Measurements from ENCODE around the gene BST1. TPM values are rescaled to one million over a fixed set of nuclear protein-coding genes. Genes with fewer than 3 reads are reported as not detected.

The BST1 gene, protein sequence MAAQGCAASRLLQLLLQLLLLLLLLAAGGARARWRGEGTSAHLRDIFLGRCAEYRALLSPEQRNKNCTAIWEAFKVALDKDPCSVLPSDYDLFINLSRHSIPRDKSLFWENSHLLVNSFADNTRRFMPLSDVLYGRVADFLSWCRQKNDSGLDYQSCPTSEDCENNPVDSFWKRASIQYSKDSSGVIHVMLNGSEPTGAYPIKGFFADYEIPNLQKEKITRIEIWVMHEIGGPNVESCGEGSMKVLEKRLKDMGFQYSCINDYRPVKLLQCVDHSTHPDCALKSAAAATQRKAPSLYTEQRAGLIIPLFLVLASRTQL
- total RNA-seq (10 to 100 TPM in 1 of 4 donors, 1 to 10 TPM in 3; 6.3 to 10.9 (median 8.2) TPM), polyA plus RNA-seq (9.8 TPM)
- long read RNA-seq, donor 1, transcript BST1-201 (9 exons, 1,480 nt), result major isoform, 6 of 13 reads
- long read RNA-seq, donor 1, partial matches to known transcripts, result 0 of 13 reads
- long read RNA-seq, donor 1, other reads (novel, unspliced or antisense), result 7 of 13 reads
- long read RNA-seq, donor 2, partial matches to known transcripts, result 0 of 5 reads
- long read RNA-seq, donor 2, other reads (novel, unspliced or antisense), result 4 of 5 reads
- long read RNA-seq, donor 3, transcript BST1-201 (9 exons, 1,480 nt), result major isoform, 15 of 33 reads
- long read RNA-seq, donor 3, partial matches to known transcripts, result 0 of 33 reads
- long read RNA-seq, donor 3, other reads (novel, unspliced or antisense), result 18 of 33 reads
- long read RNA-seq, donor 4, partial matches to known transcripts, result 0 of 4 reads
- long read RNA-seq, donor 4, other reads (novel, unspliced or antisense), result 0 of 4 reads

DNA sequence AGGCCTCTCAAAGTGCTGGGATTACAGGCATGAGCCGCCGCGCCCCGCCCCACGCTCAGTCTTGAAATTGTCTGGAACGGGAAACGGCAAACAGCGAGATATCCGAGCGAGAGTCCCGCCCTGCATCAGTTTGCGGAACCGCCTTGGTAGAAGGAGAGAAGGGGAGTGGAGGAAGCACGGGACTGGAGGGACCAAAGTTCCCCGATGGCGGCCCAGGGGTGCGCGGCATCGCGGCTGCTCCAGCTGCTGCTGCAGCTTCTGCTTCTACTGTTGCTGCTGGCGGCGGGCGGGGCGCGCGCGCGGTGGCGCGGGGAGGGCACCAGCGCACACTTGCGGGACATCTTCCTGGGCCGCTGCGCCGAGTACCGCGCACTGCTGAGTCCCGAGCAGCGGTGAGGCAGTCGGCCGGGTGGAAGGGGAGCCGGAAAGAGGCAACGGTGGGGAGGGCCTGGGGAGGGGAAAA lies at the start of gene BST1:
BST1 (plus strand) TSS at position 125 of the 463 bp plus-strand sequence; CDS start at position 205, 80 bp downstream.
- H3K9me3 ChIP-seq (ENCODE audit: control insufficient read depth, low read length), result no peaks in the 10 kb centered on the region
- ATAC-seq, result peak; percentile 83 to 85
- under 1% methylated on average over 43 of the region's 43 CpGs for WGBS

DNA sequence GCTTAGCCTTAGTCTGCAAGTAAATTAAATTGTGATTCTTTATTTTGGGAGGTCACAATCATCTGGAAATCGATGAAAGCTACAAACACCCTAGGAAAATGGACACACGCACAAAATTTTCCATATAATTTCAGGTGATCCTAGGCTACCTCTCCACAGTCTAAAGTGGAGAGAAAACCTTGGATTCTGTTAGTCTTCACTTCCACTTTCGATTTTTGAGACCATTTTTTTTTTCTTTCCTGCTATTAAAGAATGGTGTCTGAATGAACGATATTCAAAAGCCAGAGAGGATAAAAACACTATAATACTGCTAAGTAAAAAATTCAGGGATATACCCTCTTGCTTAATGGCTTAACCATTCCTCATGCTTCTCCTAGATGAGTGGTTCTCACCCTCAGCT lies 49.4 kb upstream of the BST1 start:
- intact Hi-C loops (cut with DNase I), result loop anchor here in 1 of 4 donors (10.0 kb wide), 1 partner anchor 169 kb away; no protein-coding TSS in a partner anchor
- no peaks in the 10 kb centered on the region for H3K27me3 ChIP-seq (ENCODE audit: control insufficient read depth, insufficient read depth)
- 16% methylated on average over 4 of the region's 4 CpGs for WGBS
- DNase-seq (no peak), ATAC-seq (no peak)
- H3K9me3 ChIP-seq (ENCODE audit: control insufficient read depth, low read length), result no peaks in the 10 kb centered on the region
- H3K4me1 ChIP-seq (ENCODE audit: control insufficient read depth, insufficient read depth, low read length), result no peaks in the 10 kb centered on the region
- no peak overlapping the region for H3K27ac ChIP-seq (ENCODE audit: low read length)
- peak overlapping the region; percentile 97 for H3K4me3 ChIP-seq (ENCODE audit: low read length)

More for the DNA sequence above, at the start of gene BST1:
- Histone ChIP-seq H3K4me1 (ENCODE audit: control insufficient read depth, insufficient read depth, low read length) (no peaks in the 10 kb centered on the region), H3K27ac (ENCODE audit: low read length) (no peak within 1 kb of the TSS), H3K4me3 (ENCODE audit: low read length) (peak within 1 kb of the TSS; percentile 45), H3K27me3 (ENCODE audit: control insufficient read depth, insufficient read depth) (no peaks in the 10 kb centered on the region)
- DNase-seq, result peak; percentile 78 to 92 (median 88)
- intact Hi-C loops (cut with DNase I), result no loop called here

DNA sequence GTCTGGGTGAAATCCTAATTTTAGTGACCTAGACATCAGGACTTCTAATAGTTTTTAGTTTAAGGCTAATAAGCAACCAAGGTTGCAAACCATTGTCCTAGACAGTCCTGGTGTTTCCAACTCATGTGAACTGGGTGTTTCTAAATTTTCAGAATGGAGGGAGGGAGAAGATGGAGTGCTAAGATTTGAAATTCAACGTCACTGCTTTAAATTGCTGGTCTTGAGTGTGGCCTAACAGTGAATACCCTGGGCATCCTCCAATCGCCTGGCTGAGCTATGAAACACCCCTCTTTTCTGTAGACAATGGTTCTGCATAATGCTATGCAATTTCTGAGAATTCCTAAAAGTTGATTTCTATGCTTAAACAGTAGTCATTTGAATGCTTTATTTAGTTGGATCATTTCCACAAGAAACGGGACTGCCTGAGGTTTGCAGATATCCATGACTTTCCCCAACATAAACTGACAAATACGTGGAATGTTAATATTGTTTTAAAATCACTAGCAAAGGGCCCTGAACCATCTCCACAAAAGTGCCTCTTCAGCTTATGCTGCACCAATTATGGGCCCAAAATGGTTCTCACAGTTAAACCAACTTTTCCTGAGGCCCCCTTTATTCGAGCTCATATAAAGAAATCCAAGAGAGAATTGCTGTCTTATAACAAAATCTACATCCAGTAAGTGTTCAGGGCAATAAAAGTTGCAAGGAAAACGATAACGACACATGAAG lies 48.8 kb upstream of the BST1 start:
- 1% methylated on average over 7 of the region's 7 CpGs for WGBS
- peak; percentile 9 to 15 for ATAC-seq
- Histone ChIP-seq H3K27ac (ENCODE audit: low read length) (peak overlapping the region; percentile 85), H3K4me3 (ENCODE audit: low read length) (peak overlapping the region; percentile 97), H3K27me3 (ENCODE audit: control insufficient read depth, insufficient read depth) (no peaks in the 10 kb centered on the region), H3K9me3 (ENCODE audit: control insufficient read depth, low read length) (no peaks in the 10 kb centered on the region), H3K4me1 (ENCODE audit: control insufficient read depth, insufficient read depth, low read length) (no peaks in the 10 kb centered on the region)
- peak in 1 of 3 donors; percentile 33 for DNase-seq
- intact Hi-C loops (cut with DNase I), result loop anchor here in 1 of 4 donors (10.0 kb wide), 1 partner anchor 169 kb away; no protein-coding TSS in a partner anchor

DNA sequence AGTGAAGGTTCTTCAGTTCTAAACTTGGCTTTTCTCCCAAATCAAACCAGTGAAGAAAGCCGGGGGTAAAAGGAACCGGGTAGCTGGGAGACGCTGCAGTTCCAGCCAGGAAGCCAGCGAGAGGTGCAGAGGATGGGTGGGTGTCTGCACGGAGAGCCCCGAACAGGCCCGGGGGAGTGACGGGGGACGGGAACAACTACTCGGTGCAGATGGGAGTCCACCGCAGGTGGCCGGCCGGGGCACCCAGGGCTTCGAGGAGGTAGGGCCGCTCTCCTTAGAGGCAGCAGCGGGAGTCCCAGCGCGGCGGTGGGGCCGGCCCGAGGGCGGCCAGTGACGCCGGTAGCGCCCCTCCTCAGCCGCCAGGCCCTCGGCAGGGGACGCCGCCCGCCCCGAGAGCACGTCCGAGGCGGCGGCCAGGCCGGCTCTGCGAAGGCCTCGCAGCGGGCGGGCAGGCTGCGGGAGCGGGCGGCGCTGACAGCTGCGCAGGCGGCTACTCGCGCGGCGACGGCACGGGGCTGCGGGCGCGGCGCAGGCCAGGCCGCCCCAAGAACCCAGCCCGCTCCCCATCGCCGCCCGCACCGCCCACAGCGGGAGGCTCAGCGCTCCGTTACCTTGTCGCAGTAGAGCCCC lies 48.2 kb upstream of the BST1 start:
- peak overlapping the region; percentile 85 for H3K27ac ChIP-seq (ENCODE audit: low read length)
- DNase-seq, result peak; percentile 48 to 78 (median 76)
- H3K4me3 ChIP-seq (ENCODE audit: low read length), result peak overlapping the region; percentile 97
- H3K4me1 ChIP-seq (ENCODE audit: control insufficient read depth, insufficient read depth, low read length), result no peaks in the 10 kb centered on the region
- peak; percentile 61 to 62 for ATAC-seq
- WGBS, result under 1% methylated on average over 66 of the region's 66 CpGs
- no peaks in the 10 kb centered on the region for H3K27me3 ChIP-seq (ENCODE audit: control insufficient read depth, insufficient read depth)
- intact Hi-C loops (cut with DNase I), result loop anchor here in 1 of 4 donors (10.0 kb wide), 1 partner anchor 170 kb away; no protein-coding TSS in a partner anchor
- H3K9me3 ChIP-seq (ENCODE audit: control insufficient read depth, low read length), result no peaks in the 10 kb centered on the region

DNA sequence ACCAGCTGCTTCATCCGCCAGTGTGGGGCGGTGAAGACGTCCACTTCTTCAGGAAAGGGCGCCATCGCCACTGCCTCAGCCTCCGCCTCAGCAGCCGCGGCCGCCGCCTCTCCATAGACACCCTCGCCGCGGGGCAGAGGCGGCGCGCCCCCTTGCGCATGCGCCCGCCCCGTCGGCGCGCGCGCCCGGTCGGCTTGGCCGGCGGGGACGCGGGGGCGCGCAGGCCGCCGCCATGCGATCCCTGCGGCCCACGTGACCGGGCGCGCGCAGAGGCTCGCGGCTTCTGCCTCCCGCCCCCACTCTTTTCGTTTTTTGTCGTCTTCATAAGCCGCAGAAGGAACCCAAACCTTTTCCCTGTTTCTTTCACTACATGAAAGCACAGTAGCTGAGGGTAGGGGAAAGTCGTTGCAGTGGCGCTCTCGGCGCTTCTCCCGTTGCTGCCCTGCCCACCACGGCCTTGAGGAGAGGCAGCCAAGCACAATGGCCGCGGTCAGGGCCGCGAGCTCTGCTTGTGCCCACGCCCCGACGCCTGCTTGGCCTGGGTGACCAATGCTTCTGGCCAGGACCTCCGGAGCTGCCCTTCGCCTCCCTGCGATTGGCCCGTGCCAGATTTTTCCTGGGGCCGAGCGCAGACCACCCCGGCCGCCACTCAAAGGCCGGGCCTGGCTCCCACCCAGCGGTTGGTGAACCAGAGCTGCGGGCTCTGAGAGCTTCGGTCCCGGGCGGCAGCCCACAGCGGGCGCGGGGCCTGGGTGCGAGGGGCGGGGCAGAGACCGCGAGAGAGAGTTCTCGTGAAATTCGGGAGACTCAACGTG lies 47.4 kb upstream of the BST1 start, which contains the start of gene FBXL5:
FBXL5 (minus strand) TSS at position 135 of the 815 bp plus-strand sequence; CDS start at position 65, 70 bp downstream.
- DNase-seq (peak; percentile 81 to 94 (median 93)), ATAC-seq (peak; percentile 85 to 93)
- no peaks in the 10 kb centered on the region for H3K4me1 ChIP-seq (ENCODE audit: control insufficient read depth, insufficient read depth, low read length)
- no peaks in the 10 kb centered on the region for H3K9me3 ChIP-seq (ENCODE audit: control insufficient read depth, low read length)
- WGBS, result 2% methylated on average over 85 of the region's 85 CpGs
- H3K27me3 ChIP-seq (ENCODE audit: control insufficient read depth, insufficient read depth), result no peaks in the 10 kb centered on the region
- intact Hi-C loops (cut with DNase I), result loop anchor here in 1 of 4 donors (10.0 kb wide), 1 partner anchor 171 kb away; no protein-coding TSS in a partner anchor
- H3K27ac ChIP-seq (ENCODE audit: low read length), result peak within 1 kb of the TSS; percentile 95
- H3K4me3 ChIP-seq (ENCODE audit: low read length), result peak within 1 kb of the TSS; percentile 97

DNA sequence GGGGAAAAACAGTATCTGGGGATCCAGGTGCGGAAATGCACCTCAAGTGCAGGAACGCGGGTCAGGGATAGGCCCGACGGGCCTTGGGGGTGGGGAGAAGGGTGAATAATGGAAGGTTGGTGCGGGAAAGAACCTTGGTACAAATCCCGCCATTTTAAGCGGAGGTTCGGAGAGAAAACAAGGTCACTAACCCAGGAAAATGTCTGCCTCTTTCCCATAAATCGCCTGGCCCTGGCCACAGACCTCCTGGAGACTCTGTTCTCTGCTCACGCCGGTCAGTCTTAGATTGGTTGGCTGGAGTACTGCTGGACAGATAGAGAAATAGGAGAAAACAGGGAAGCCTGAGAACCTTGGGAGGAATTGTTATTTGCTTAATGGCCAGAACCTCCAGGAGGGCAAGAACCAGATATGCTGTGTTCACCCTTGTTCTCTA lies 46.8 kb upstream of the BST1 start:
- ATAC-seq, result peak; percentile 5 to 6
- peak in 2 of 3 donors; percentile 37 to 66 for DNase-seq
- H3K27ac ChIP-seq (ENCODE audit: low read length), result peak overlapping the region; percentile 95
- intact Hi-C loops (cut with DNase I), result loop anchor here in 1 of 4 donors (10.0 kb wide), 1 partner anchor 171 kb away; no protein-coding TSS in a partner anchor
- H3K4me1 ChIP-seq (ENCODE audit: control insufficient read depth, insufficient read depth, low read length), result no peaks in the 10 kb centered on the region
- no peaks in the 10 kb centered on the region for H3K27me3 ChIP-seq (ENCODE audit: control insufficient read depth, insufficient read depth)
- no peaks in the 10 kb centered on the region for H3K9me3 ChIP-seq (ENCODE audit: control insufficient read depth, low read length)
- 51% methylated on average over 12 of the region's 12 CpGs for WGBS
- peak overlapping the region; percentile 97 for H3K4me3 ChIP-seq (ENCODE audit: low read length)

DNA sequence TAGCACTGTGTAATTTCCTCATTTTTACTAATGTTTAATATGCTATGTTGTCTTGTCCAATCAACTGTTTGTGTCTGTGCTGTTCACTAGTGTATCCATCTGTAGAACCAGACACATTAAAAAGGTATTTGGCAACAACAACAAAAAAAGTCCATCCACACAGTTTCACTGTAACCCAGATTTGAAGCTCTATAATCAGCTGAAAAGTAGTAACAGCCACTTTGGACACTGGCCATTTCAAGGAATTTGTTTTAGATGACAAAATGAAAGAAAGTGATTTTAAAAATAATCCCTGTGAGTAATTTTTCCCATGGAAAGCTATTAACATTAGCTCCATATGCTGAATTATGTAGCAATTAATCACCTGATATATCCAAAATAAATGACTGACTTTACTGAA lies 45.5 kb upstream of the BST1 start:
- DNase-seq, result no peak
- Histone ChIP-seq H3K4me1 (ENCODE audit: control insufficient read depth, insufficient read depth, low read length) (no peaks in the 10 kb centered on the region), H3K9me3 (ENCODE audit: control insufficient read depth, low read length) (no peaks in the 10 kb centered on the region), H3K27ac (ENCODE audit: low read length) (no peak overlapping the region), H3K27me3 (ENCODE audit: control insufficient read depth, insufficient read depth) (no peaks in the 10 kb centered on the region), H3K4me3 (ENCODE audit: low read length) (no peak overlapping the region)
- ATAC-seq, result no peak
- intact Hi-C loops (cut with DNase I), result loop anchor here in 1 of 4 donors (10.0 kb wide), 1 partner anchor 173 kb away; no protein-coding TSS in a partner anchor

DNA sequence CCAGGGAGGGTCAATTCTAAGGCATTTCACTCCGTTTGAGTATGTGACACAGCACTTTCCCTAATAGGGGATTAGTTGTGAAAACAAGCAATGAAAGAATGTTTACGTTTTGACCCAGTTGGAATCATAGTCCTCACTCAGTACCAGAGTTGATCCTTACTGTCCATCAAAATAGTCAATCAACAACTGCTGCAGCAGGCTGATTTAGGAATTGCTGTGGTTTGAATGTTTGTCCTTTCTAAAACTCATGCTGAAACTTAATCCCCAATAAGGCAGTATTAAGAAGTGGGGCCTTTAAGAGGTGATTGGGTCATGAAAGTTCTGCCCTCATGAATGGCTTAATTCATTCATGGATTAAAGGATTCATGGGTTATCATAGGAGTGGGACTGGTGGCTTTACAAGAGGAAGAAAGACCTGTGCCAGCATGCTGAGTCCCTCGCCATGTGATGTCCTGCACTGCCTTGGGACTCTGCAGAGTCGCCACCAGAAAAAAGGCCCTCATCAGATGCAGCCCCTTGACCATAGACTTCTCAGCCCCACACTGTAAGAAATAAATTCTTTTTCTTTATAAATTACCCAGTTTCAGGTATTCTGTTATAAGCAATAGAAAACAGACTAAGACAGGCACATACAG lies 44.6 kb upstream of the BST1 start:
- H3K27me3 ChIP-seq (ENCODE audit: control insufficient read depth, insufficient read depth), result no peaks in the 10 kb centered on the region
- WGBS, result 86% methylated on average over 4 of the region's 4 CpGs
- intact Hi-C loops (cut with DNase I), result loop anchor here in 1 of 4 donors (10.0 kb wide), 1 partner anchor 173 kb away; no protein-coding TSS in a partner anchor
- H3K9me3 ChIP-seq (ENCODE audit: control insufficient read depth, low read length), result no peaks in the 10 kb centered on the region
- no peak overlapping the region for H3K4me3 ChIP-seq (ENCODE audit: low read length)
- no peak overlapping the region for H3K27ac ChIP-seq (ENCODE audit: low read length)
- H3K4me1 ChIP-seq (ENCODE audit: control insufficient read depth, insufficient read depth, low read length), result no peaks in the 10 kb centered on the region
- no peak for DNase-seq
- no peak for ATAC-seq

DNA sequence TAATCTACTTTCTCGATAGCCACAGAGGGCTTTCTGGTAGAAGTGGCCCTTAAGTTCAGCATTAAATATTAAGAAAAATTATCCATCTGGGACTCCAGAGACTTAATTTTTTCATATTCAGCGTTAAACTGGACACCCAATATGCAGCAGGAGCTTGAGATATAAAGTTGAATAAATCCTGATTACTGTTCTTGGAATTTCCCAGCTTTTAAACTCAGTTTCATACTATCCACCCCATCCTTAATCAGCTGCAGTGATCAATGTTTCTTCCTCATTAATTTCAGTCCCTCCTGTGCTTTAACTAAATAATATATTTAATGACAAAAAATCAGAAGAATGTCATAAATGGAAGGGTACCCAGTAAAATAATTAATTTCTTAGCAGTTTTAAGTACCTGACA lies 44.1 kb upstream of the BST1 start:
- DNase-seq, result no peak
- no peaks in the 10 kb centered on the region for H3K9me3 ChIP-seq (ENCODE audit: control insufficient read depth, low read length)
- no peaks in the 10 kb centered on the region for H3K27me3 ChIP-seq (ENCODE audit: control insufficient read depth, insufficient read depth)
- H3K4me1 ChIP-seq (ENCODE audit: control insufficient read depth, insufficient read depth, low read length), result no peaks in the 10 kb centered on the region
- H3K27ac ChIP-seq (ENCODE audit: low read length), result no peak overlapping the region
- ATAC-seq, result no peak
- WGBS, result 91% methylated on average over 2 of the region's 2 CpGs
- no peak overlapping the region for H3K4me3 ChIP-seq (ENCODE audit: low read length)
- intact Hi-C loops (cut with DNase I), result loop anchor here in 1 of 4 donors (10.0 kb wide), 1 partner anchor 174 kb away; no protein-coding TSS in a partner anchor
